ENCODE data around the gene LSM4.

The LSM4 gene

GRCh38 chr19:18321734-18322102, 1.2 kb downstream of the LSM4 start:
- in situ Hi-C loops (cut with MboI; ENCODE audit: low pct_unique_long_range_greater_than_20kb, low sequenced_read_pairs, unreplicated experiment), result loop anchor here (5.0 kb wide), 1 partner anchor 44 kb away; no protein-coding TSS in a partner anchor
- DNase-seq (ENCODE audit: low spot score), result no peak
- no peak for TF ChIP-seq CTCF (IDR thresholded peaks at IDR 0.05; ENCODE audit: extremely low read depth, insufficient read depth, missing control alignments)

- in situ Hi-C loops (cut with MboI; ENCODE audit: low pct_unique_long_range_greater_than_20kb, low sequenced_read_pairs, unreplicated experiment), result loop anchor here (5.0 kb wide), 1 partner anchor 44 kb away; no protein-coding TSS in a partner anchor
- no peak for DNase-seq (ENCODE audit: low spot score)
- no peak for TF ChIP-seq CTCF (IDR thresholded peaks at IDR 0.05; ENCODE audit: extremely low read depth, insufficient read depth, missing control alignments)
These were observed 1.8 kb downstream of the LSM4 start for GRCh38 chr19:18320865-18321733.

GRCh38 chr19:18319591-18320135, 3.2 kb downstream of the LSM4 start:
- in situ Hi-C loops (cut with MboI; ENCODE audit: low pct_unique_long_range_greater_than_20kb, low sequenced_read_pairs, unreplicated experiment), result loop anchor here (5.0 kb wide), 1 partner anchor 42 kb away; no protein-coding TSS in a partner anchor
- DNase-seq (ENCODE audit: low spot score), result no peak
- no peak for TF ChIP-seq CTCF (IDR thresholded peaks at IDR 0.05; ENCODE audit: extremely low read depth, insufficient read depth, missing control alignments)

GRCh38 chr19:18317961-18318800, 4.7 kb downstream of the LSM4 start:
- no peak for TF ChIP-seq CTCF (IDR thresholded peaks at IDR 0.05; ENCODE audit: extremely low read depth, insufficient read depth, missing control alignments)
- no peak for DNase-seq (ENCODE audit: low spot score)
- in situ Hi-C loops (cut with MboI; ENCODE audit: low pct_unique_long_range_greater_than_20kb, low sequenced_read_pairs, unreplicated experiment), result no loop called here

- TF ChIP-seq CTCF (IDR thresholded peaks at IDR 0.05; ENCODE audit: extremely low read depth, insufficient read depth, missing control alignments), result no peak
- in situ Hi-C loops (cut with MboI; ENCODE audit: low pct_unique_long_range_greater_than_20kb, low sequenced_read_pairs, unreplicated experiment), result no loop called here
- no peak for DNase-seq (ENCODE audit: low spot score)
These were observed 9.5 kb downstream of the LSM4 start for GRCh38 chr19:18313398-18313797.

- no peak for TF ChIP-seq CTCF (IDR thresholded peaks at IDR 0.05; ENCODE audit: extremely low read depth, insufficient read depth, missing control alignments)
- in situ Hi-C loops (cut with MboI; ENCODE audit: low pct_unique_long_range_greater_than_20kb, low sequenced_read_pairs, unreplicated experiment), result no loop called here
These were observed 10.8 kb downstream of the LSM4 start for GRCh38 chr19:18312092-18312534.

More at GRCh38 chr19:18312092-18312534, 10.8 kb downstream of the LSM4 start:
- DNase-seq (ENCODE audit: low spot score), result peak; percentile 9

All from GM13977 (cell line).